GM12892 (cell line): ENCODE measurements around the gene NEK6.

ENCODE experiments used
- POLR2A ChIP-seq: IDR thresholded peaks from 2 replicates; pipeline ENCODE4 v1.6.1; 2011; ENCODE audit warnings: low read depth, low read length, control low read depth
- POLR2AphosphoS5 ChIP-seq: IDR thresholded peaks from 2 replicates; pipeline ENCODE4 v1.6.1; 2011; ENCODE audit warnings: low read depth, low read length, control low read depth
- TAF1 ChIP-seq: IDR thresholded peaks from 2 replicates; pipeline ENCODE4 v1.6.1; 2011; ENCODE audit warnings: low read depth, mild to moderate bottlenecking, control low read depth, low read length, borderline replicate concordance

DNA sequence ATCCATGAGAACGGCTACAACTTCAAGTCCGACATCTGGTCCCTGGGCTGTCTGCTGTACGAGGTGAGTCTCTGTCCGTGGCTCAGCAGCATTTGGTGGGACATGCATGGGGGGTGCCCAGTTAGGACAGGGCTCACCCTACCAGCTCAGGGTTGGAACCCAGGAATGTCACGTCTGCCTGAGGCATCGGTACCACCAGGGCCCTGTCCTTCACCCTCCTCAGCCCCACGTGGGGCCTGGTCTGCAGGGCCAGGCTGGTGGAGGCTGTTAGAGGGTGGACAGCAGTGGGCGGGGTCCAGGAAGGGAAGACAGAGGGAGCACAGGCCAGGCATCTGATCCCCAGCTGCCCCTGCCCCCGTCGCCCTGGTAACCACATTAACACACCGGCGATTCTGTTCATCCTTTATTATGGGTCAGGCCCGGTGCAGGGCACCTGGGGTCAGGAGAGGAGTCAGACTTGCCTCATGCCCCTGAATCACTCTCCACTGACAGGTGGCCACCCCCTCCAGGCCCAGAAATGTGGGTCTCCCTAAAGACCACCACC lies 81.9 kb downstream of the NEK6 start:
- TF ChIP-seq POLR2AphosphoS5 = no peak; the same call in none of the 2 replicates
- TF ChIP-seq POLR2A = no peak
- no peak for TF ChIP-seq TAF1
